SU-DHL-6 (cell line): ENCODE results near the gene GLS.

Source experiments
- EZH2phosphoT487 ChIP-seq: fragments of 200-600 bp; sonication (generic), shearing (Covaris generic); conservative IDR thresholded peaks from 2 replicates; pipeline ENCODE4 v1.6.1; 2018; ENCODE audit warnings: mild to moderate bottlenecking, antibody characterized with exemption, low read length, moderate library complexity, mixed read lengths
- TF ChIP-seq, protein P1 (sequence below): fragments of 200-600 bp; sonication (generic); IDR thresholded peaks from one replicate; pipeline ENCODE4 v1.5.1; 2017; ENCODE audit warnings: antibody characterized with exemption, mild to moderate bottlenecking, low read length, moderate library complexity; ENCODE audit not compliant: insufficient read depth, poor library complexity, severe bottlenecking

DNA sequence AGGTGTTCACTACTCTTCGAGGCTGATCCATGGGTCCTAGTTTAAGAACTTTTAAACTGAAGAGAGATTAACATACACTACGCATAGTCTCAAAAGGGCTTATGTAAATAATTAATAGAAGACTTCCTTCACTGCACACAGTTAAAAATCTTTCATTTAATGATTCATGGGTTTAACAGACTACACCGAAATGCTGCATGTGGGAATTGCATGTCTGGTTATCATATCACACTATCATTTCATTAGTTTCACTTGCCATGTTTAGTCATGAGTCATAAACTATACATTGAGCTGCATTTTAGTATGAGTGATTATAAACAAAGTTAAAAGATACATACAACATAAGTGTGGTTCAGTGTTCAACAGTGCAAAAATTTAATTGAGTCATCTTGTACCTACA is 31.2 kb downstream of the GLS start:
- no peak for TF ChIP-seq EZH2phosphoT487
- TF ChIP-seq, protein P1, sequence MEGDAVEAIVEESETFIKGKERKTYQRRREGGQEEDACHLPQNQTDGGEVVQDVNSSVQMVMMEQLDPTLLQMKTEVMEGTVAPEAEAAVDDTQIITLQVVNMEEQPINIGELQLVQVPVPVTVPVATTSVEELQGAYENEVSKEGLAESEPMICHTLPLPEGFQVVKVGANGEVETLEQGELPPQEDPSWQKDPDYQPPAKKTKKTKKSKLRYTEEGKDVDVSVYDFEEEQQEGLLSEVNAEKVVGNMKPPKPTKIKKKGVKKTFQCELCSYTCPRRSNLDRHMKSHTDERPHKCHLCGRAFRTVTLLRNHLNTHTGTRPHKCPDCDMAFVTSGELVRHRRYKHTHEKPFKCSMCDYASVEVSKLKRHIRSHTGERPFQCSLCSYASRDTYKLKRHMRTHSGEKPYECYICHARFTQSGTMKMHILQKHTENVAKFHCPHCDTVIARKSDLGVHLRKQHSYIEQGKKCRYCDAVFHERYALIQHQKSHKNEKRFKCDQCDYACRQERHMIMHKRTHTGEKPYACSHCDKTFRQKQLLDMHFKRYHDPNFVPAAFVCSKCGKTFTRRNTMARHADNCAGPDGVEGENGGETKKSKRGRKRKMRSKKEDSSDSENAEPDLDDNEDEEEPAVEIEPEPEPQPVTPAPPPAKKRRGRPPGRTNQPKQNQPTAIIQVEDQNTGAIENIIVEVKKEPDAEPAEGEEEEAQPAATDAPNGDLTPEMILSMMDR, result no peak
